HUES48 (cell line): ENCODE measurements around the gene RAB43.
"Not testable (repeated sequence)": the region's sequence is repeated elsewhere in the genome, so short reads cannot be mapped to it uniquely, and the experiment has no call there.

Experiments used
- H3K27ac ChIP-seq: one replicate; pipeline ENCODE4 v1.7.0; 2013; ENCODE audit warnings: low read depth, low read length, inconsistent platforms
- H3K27me3 ChIP-seq: 2 replicates; pipeline ENCODE4 v1.6.1; 2013; ENCODE audit warnings: mild to moderate bottlenecking, low read length; ENCODE audit not compliant: control insufficient read depth, insufficient read depth
- H3K36me3 ChIP-seq: 2 replicates; pipeline ENCODE4 v1.6.1; 2013; ENCODE audit warnings: low read length; ENCODE audit not compliant: control insufficient read depth, insufficient read depth
- H3K4me1 ChIP-seq: 2 replicates; pipeline ENCODE4 v1.6.1; 2013; ENCODE audit warnings: mild to moderate bottlenecking, low read length; ENCODE audit not compliant: control insufficient read depth, insufficient read depth
- H3K4me3 ChIP-seq: 2 replicates; pipeline ENCODE4 v1.5.1; 2013; ENCODE audit warnings: mild to moderate bottlenecking, low read depth, low read length
- H3K9ac ChIP-seq: 2 replicates; pipeline ENCODE4 v1.6.1; 2013; ENCODE audit warnings: mild to moderate bottlenecking, low read depth, low read length, moderate library complexity
- H3K9me3 ChIP-seq: 2 replicates; pipeline ENCODE4 v1.6.1; 2013; ENCODE audit warnings: low read length; ENCODE audit not compliant: control insufficient read depth, insufficient read depth

The RAB43 gene

GRCh38 chr3:129136275-129136674, 14.7 kb upstream of the RAB43 start:
- not testable (repeated sequence) for H3K27me3 ChIP-seq, H3K4me1 ChIP-seq, H3K4me3 ChIP-seq, H3K9me3 ChIP-seq, H3K9ac ChIP-seq, H3K27ac ChIP-seq
- peaks cover 59% of the 10 kb centered on the region for H3K36me3 ChIP-seq

- H3K27me3 ChIP-seq: no peaks in the 10 kb centered on the region
- H3K9ac ChIP-seq: no peak overlapping the region
- H3K9me3 ChIP-seq: no peaks in the 10 kb centered on the region
- H3K4me3 ChIP-seq: no peak overlapping the region
- peaks cover 64% of the 10 kb centered on the region for H3K36me3 ChIP-seq
- no peak overlapping the region for H3K27ac ChIP-seq
- no peaks in the 10 kb centered on the region for H3K4me1 ChIP-seq
Observed at GRCh38 chr3:129132097-129132866, 10.7 kb upstream of the RAB43 start.

- Histone ChIP-seq H3K36me3 (peaks cover 62% of the 10 kb centered on the region), H3K4me3 (no peak overlapping the region)
Observed at GRCh38 chr3:129131465-129132088, 10.0 kb upstream of the RAB43 start.

DNA sequence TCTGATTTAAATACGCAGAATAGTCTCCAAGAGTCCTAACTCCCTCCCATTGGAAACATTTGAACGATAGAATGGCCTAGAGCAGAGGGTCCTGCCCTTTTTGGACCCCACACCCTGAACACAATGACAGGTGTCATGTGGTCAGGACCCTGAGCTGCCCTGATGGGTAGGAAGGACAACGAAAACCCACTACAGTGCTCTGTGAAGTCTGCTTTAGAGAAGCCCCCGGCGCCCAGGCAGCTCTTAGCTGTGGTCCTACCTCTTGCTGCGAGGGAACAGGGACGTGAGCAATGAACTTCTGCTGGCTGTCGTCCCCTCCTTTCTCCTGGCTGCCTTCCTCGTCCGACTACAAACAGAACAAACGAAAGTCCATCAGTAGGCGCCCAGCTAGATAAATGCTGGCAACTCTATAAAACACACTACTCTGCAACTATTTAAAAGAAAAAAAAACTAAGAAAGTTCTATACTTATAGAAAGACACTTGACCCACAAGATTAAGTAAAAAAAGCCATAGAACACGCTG, 8.7 kb upstream of the RAB43 start:
- H3K9ac ChIP-seq: no peak overlapping the region
- H3K36me3 ChIP-seq: peaks cover 62% of the 10 kb centered on the region
- H3K4me1 ChIP-seq: no peaks in the 10 kb centered on the region
- no peak overlapping the region for H3K4me3 ChIP-seq
- H3K27me3 ChIP-seq: no peaks in the 10 kb centered on the region
- no peak overlapping the region for H3K27ac ChIP-seq
- no peaks in the 10 kb centered on the region for H3K9me3 ChIP-seq

More at GRCh38 chr3:129131465-129132088, 10.0 kb upstream of the RAB43 start:
- H3K9me3 ChIP-seq: no peaks in the 10 kb centered on the region
- H3K4me1 ChIP-seq: no peaks in the 10 kb centered on the region
- no peak overlapping the region for H3K27ac ChIP-seq
- no peaks in the 10 kb centered on the region for H3K27me3 ChIP-seq
- H3K9ac ChIP-seq: no peak overlapping the region

DNA sequence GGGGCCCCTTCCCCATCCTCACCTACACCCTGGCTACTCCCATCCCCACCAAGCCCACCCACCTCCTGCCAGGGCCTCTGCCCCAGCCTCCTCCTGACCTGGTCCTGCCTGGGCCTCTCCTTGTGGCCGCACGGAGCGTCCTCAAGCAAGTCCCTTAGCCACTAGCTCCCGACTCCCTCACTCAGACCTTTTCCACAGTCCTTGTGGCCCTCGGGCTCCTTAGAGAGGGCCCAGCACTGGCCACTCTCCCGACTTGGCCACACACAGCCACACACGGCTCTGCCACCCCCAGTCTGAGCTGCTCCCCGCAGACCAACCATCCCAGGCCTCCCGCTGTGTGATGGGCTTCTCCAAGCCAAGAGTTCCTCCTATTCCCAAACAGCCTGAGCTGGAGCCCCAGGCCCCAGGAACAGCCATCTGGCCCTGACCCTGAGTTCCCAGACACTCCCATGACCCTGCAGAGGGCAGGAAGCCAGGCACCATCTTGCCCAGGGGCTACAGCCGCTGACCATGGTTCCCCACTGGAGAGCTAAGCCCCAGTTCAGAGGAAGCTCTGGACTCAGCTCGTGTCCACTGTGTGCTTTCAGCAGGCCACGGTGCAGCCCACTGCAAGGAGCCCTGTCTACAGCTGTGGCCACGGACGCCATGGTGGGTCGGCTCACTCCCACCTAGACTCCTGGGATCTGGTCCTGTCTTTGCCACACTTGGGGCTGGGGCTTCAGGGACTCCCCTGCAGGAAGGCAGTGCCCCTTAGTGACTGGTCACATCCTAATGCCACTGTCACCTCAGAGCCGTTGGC, 7.0 kb upstream of the RAB43 start:
- no peak overlapping the region for H3K9ac ChIP-seq

GRCh38 chr3:129126726-129127280, 5.2 kb upstream of the RAB43 start:
- H3K4me1 ChIP-seq: 0 out of 2 replicates have a peak, but pooled peaks cover 3% of the 10 kb centered on the region
- H3K4me3 ChIP-seq: no peak overlapping the region
- H3K9me3 ChIP-seq: no peaks in the 10 kb centered on the region
- peaks cover 31% of the 10 kb centered on the region for H3K36me3 ChIP-seq
- H3K9ac ChIP-seq: no peak overlapping the region
- no peaks in the 10 kb centered on the region for H3K27me3 ChIP-seq
- no peak overlapping the region for H3K27ac ChIP-seq

More for the DNA sequence above, 7.0 kb upstream of the RAB43 start:
- Histone ChIP-seq H3K9me3 (no peaks in the 10 kb centered on the region), H3K36me3 (peaks cover 47% of the 10 kb centered on the region), H3K27me3 (no peaks in the 10 kb centered on the region), H3K4me1 (no peaks in the 10 kb centered on the region), H3K4me3 (no peak overlapping the region), H3K27ac (no peak overlapping the region)

DNA sequence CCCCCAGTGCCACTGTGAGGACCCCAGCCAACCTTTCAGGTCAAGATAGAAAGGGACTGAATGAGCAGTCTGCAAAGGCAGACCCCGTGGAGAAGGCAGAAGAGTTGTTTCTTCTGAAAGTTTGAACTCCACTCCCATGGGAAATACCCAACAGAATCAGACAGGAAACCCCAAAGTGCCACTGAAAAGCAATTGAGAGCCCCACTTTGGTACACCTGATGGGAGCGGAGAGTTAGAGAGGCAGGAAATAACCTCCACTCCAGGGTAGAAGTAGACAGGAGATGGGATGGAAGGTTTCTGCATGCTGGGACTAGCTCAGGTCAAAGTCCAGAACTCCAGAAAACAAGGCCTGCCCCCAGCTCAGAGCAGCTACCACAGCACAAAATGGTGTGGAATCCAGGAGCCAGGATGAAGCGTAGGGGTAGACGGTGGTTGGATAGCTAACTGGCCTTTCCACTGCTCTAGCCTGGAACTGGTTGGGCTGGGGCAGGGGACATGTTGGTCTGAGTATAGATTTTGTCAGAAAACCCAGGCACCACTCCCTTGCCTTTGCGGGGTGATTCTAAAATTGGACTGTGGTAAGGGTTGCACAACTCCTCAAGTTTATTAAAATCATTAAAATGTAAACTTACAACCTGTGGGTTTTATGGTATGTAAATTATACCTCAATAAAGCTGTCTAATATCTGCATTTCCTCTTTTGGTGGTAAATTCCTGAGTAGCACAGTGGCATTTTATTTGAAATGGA, 1.9 kb upstream of the RAB43 start:
- Histone ChIP-seq H3K9me3 (no peaks in the 10 kb centered on the region), H3K4me1 (peaks cover 23% of the 10 kb centered on the region), H3K4me3 (no peak overlapping the region), H3K36me3 (0 out of 2 replicates have a peak, but pooled peaks cover 2% of the 10 kb centered on the region), H3K27me3 (no peaks in the 10 kb centered on the region), H3K9ac (no peak overlapping the region), H3K27ac (no peak overlapping the region)

- no peaks in the 10 kb centered on the region for H3K27me3 ChIP-seq
- peaks cover 24% of the 10 kb centered on the region for H3K4me1 ChIP-seq
- 0 out of 2 replicates have a peak, but pooled peaks cover 1% of the 10 kb centered on the region for H3K36me3 ChIP-seq
- peak overlapping the region; percentile 1 for H3K27ac ChIP-seq
- no peaks in the 10 kb centered on the region for H3K9me3 ChIP-seq
- peak overlapping the region; percentile 79 for H3K4me3 ChIP-seq
- no peak overlapping the region; the same call in 1 of the 2 replicates for H3K9ac ChIP-seq
Observed at GRCh38 chr3:129122412-129123011, 908 bp upstream of the RAB43 start.

- no peaks in the 10 kb centered on the region for H3K36me3 ChIP-seq
- H3K27ac ChIP-seq: peak overlapping the region; percentile 88
- H3K27me3 ChIP-seq: no peaks in the 10 kb centered on the region
- no peaks in the 10 kb centered on the region for H3K9me3 ChIP-seq
- peak overlapping the region; percentile 78 for H3K9ac ChIP-seq
- peaks cover 36% of the 10 kb centered on the region for H3K4me1 ChIP-seq
- peak overlapping the region; percentile 95 for H3K4me3 ChIP-seq
Observed at GRCh38 chr3:129121016-129121791, 400 bp downstream of the RAB43 start.
